T-helper 2 cell treated with Interferon-gamma antibody and Interleukin-4, amounts not matched to agents 5 μg/mL and 100 μg/mL, for 36 hours (primary cell): ENCODE results near the gene NLRP1.

Experiments
- DNase-seq: peaks from one replicate; pipeline ENCODE4 v3.0.0; 2021; ENCODE audit warnings: low spot score
- H3K27ac Mint-ChIP-seq: one replicate; pipeline ENCODE4 v1.8.0; 2021; ENCODE audit warnings: mild to moderate bottlenecking, mixed read lengths
- H3K27me3 Mint-ChIP-seq: one replicate; pipeline ENCODE4 v1.8.0; 2021; ENCODE audit warnings: low read depth, mixed read lengths
- H3K36me3 Mint-ChIP-seq: one replicate; pipeline ENCODE4 v1.8.0; 2021; ENCODE audit warnings: low read depth, mixed read lengths
- H3K4me1 Mint-ChIP-seq: one replicate; pipeline ENCODE4 v1.8.0; 2021; ENCODE audit warnings: low read depth, mixed read lengths
- H3K4me3 Mint-ChIP-seq: one replicate; pipeline ENCODE4 v1.8.0; 2022; ENCODE audit warnings: mild to moderate bottlenecking, moderate library complexity, mixed read lengths
- H3K9me3 Mint-ChIP-seq: one replicate; pipeline ENCODE4 v1.8.0; 2021; ENCODE audit warnings: mixed read lengths

The NLRP1 gene

GRCh38 chr17:5584383-5585286 is at the start of gene NLRP1:
Gene NLRP1 (minus strand): TSS chr17:5584509. CDS start chr17:5583957, 552 bp downstream.
- Mint-ChIP-seq H3K36me3 (peaks cover 34% of the 10 kb centered on the region), H3K4me1 (peaks cover 50% of the 10 kb centered on the region), H3K4me3 (peak within 1 kb of the TSS; percentile 92), H3K9me3 (no peaks in the 10 kb centered on the region), H3K27ac (peak within 1 kb of the TSS; percentile 95), H3K27me3 (peaks cover 8% of the 10 kb centered on the region)
- DNase-seq: peak; percentile 93

- Mint-ChIP-seq H3K27me3 (peaks cover 11% of the 10 kb centered on the region), H3K4me3 (no peak overlapping the region), H3K9me3 (no peaks in the 10 kb centered on the region), H3K36me3 (no peaks in the 10 kb centered on the region), H3K27ac (no peak overlapping the region), H3K4me1 (no peaks in the 10 kb centered on the region)
- no peak for DNase-seq
Measured at GRCh38 chr17:5631958-5632590, 47.8 kb upstream of the NLRP1 start.

GRCh38 chr17:5630434-5630833 is 46.1 kb upstream of the NLRP1 start:
- Mint-ChIP-seq H3K36me3 (no peaks in the 10 kb centered on the region), H3K27ac (no peak overlapping the region), H3K27me3 (peaks cover 13% of the 10 kb centered on the region), H3K4me1 (no peaks in the 10 kb centered on the region), H3K4me3 (no peak overlapping the region), H3K9me3 (no peaks in the 10 kb centered on the region)
- DNase-seq: no peak

- no peak overlapping the region for H3K4me3 Mint-ChIP-seq
- peaks cover 13% of the 10 kb centered on the region for H3K27me3 Mint-ChIP-seq
- H3K9me3 Mint-ChIP-seq: no peaks in the 10 kb centered on the region
- no peaks in the 10 kb centered on the region for H3K36me3 Mint-ChIP-seq
- no peak for DNase-seq
- no peak overlapping the region for H3K27ac Mint-ChIP-seq
- no peaks in the 10 kb centered on the region for H3K4me1 Mint-ChIP-seq
Measured at GRCh38 chr17:5629128-5629527, 44.8 kb upstream of the NLRP1 start.

- no peak for DNase-seq
- Mint-ChIP-seq H3K4me1 (no peaks in the 10 kb centered on the region), H3K27me3 (peaks cover 13% of the 10 kb centered on the region), H3K36me3 (no peaks in the 10 kb centered on the region), H3K27ac (no peak overlapping the region), H3K9me3 (no peaks in the 10 kb centered on the region), H3K4me3 (no peak overlapping the region)
Measured at GRCh38 chr17:5628262-5628661, 44.0 kb upstream of the NLRP1 start.

GRCh38 chr17:5624211-5624610 is 39.9 kb upstream of the NLRP1 start:
- peaks cover 6% of the 10 kb centered on the region for H3K27me3 Mint-ChIP-seq
- no peaks in the 10 kb centered on the region for H3K36me3 Mint-ChIP-seq
- H3K4me3 Mint-ChIP-seq: no peak overlapping the region
- no peaks in the 10 kb centered on the region for H3K4me1 Mint-ChIP-seq
- H3K27ac Mint-ChIP-seq: no peak overlapping the region
- no peak for DNase-seq
- no peaks in the 10 kb centered on the region for H3K9me3 Mint-ChIP-seq

- no peaks in the 10 kb centered on the region for H3K36me3 Mint-ChIP-seq
- no peak overlapping the region for H3K4me3 Mint-ChIP-seq
- no peaks in the 10 kb centered on the region for H3K9me3 Mint-ChIP-seq
- DNase-seq: no peak
- H3K4me1 Mint-ChIP-seq: no peaks in the 10 kb centered on the region
- peaks cover 5% of the 10 kb centered on the region for H3K27me3 Mint-ChIP-seq
- no peak overlapping the region for H3K27ac Mint-ChIP-seq
Measured at GRCh38 chr17:5621729-5622128, 37.4 kb upstream of the NLRP1 start.

- H3K36me3 Mint-ChIP-seq: no peaks in the 10 kb centered on the region
- peaks cover 5% of the 10 kb centered on the region for H3K27me3 Mint-ChIP-seq
- H3K4me1 Mint-ChIP-seq: no peaks in the 10 kb centered on the region
- H3K9me3 Mint-ChIP-seq: no peaks in the 10 kb centered on the region
- no peak overlapping the region for H3K4me3 Mint-ChIP-seq
- H3K27ac Mint-ChIP-seq: no peak overlapping the region
- no peak for DNase-seq
Measured at GRCh38 chr17:5621026-5621425, 36.7 kb upstream of the NLRP1 start.

- DNase-seq: no peak
- no peak overlapping the region for H3K4me3 Mint-ChIP-seq
Measured at GRCh38 chr17:5619088-5619740, 34.9 kb upstream of the NLRP1 start.

GRCh38 chr17:5618476-5618875 is 34.2 kb upstream of the NLRP1 start:
- Mint-ChIP-seq H3K4me1 (no peaks in the 10 kb centered on the region), H3K9me3 (no peaks in the 10 kb centered on the region), H3K27ac (no peak overlapping the region), H3K27me3 (peaks cover 5% of the 10 kb centered on the region), H3K4me3 (no peak overlapping the region), H3K36me3 (no peaks in the 10 kb centered on the region)
- no peak for DNase-seq

More at GRCh38 chr17:5619088-5619740, 34.9 kb upstream of the NLRP1 start:
- peaks cover 5% of the 10 kb centered on the region for H3K27me3 Mint-ChIP-seq
- H3K27ac Mint-ChIP-seq: no peak overlapping the region
- no peaks in the 10 kb centered on the region for H3K36me3 Mint-ChIP-seq
- no peaks in the 10 kb centered on the region for H3K9me3 Mint-ChIP-seq
- H3K4me1 Mint-ChIP-seq: no peaks in the 10 kb centered on the region

- no peaks in the 10 kb centered on the region for H3K36me3 Mint-ChIP-seq
- H3K27ac Mint-ChIP-seq: no peak overlapping the region
- peaks cover 3% of the 10 kb centered on the region for H3K4me1 Mint-ChIP-seq
- peaks cover 3% of the 10 kb centered on the region for H3K27me3 Mint-ChIP-seq
- no peak overlapping the region for H3K4me3 Mint-ChIP-seq
- H3K9me3 Mint-ChIP-seq: no peaks in the 10 kb centered on the region
- DNase-seq: no peak
Measured at GRCh38 chr17:5615476-5615875, 31.2 kb upstream of the NLRP1 start.

GRCh38 chr17:5610956-5611355 is 26.6 kb upstream of the NLRP1 start:
- no peak for DNase-seq
- Mint-ChIP-seq H3K27ac (no peak overlapping the region), H3K4me3 (no peak overlapping the region), H3K4me1 (peaks cover 3% of the 10 kb centered on the region), H3K27me3 (peaks cover 5% of the 10 kb centered on the region), H3K9me3 (no peaks in the 10 kb centered on the region), H3K36me3 (no peaks in the 10 kb centered on the region)

GRCh38 chr17:5608399-5609112 is 24.2 kb upstream of the NLRP1 start:
- no peak overlapping the region for H3K27ac Mint-ChIP-seq

More at GRCh38 chr17:5608399-5609112, 24.2 kb upstream of the NLRP1 start:
- no peaks in the 10 kb centered on the region for H3K9me3 Mint-ChIP-seq
- peaks cover 8% of the 10 kb centered on the region for H3K27me3 Mint-ChIP-seq
- DNase-seq: no peak
- H3K4me3 Mint-ChIP-seq: no peak overlapping the region
- no peaks in the 10 kb centered on the region for H3K36me3 Mint-ChIP-seq
- peaks cover 3% of the 10 kb centered on the region for H3K4me1 Mint-ChIP-seq
